ENCODE results near the gene AP1G1. TPM values are rescaled to one million over a fixed set of nuclear protein-coding genes. Genes with fewer than 3 reads are reported as not detected.
"Not testable (repeated sequence)": the region's sequence is repeated elsewhere in the genome, so short reads cannot be mapped to it uniquely, and the experiment has no call there.

The AP1G1 gene
- total RNA-seq, 1 experiment from 2014 or later, result 95.6 TPM

DNA sequence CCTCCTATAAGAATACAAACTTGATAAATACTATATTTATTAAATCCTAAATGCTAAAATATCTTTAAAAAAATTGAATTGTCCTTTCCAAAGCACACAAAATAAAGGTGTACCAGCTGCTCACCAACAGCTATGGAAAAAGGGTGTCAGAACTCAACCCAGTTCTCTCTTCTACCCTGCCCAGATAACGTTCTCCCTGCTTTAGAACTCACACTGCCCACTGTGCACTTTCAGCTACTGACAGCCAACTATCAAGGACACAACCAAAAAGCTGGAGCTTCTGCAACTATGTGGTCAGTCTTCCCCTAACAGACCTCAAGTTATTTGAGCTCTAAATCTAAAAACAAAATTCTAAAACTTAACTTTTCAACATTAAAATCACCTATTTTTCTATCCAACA, 13.7 kb downstream of the AP1G1 start:
- Histone ChIP-seq H3K27ac (ENCODE audit: low read depth, low read length, poor library complexity, severe bottlenecking) (no peak overlapping the region), H3K4me1 (ENCODE audit: insufficient read depth, low read length, poor library complexity, severe bottlenecking) (peaks cover 12% of the 10 kb centered on the region), H3K36me3 (ENCODE audit: insufficient read depth, low read length, poor library complexity, severe bottlenecking) (peaks cover 2% of the 10 kb centered on the region), H3K27me3 (replicated peaks; ENCODE audit: insufficient read depth, low read depth, low read length, poor library complexity) (no peaks in the 10 kb centered on the region), H3K9me3 (ENCODE audit: low read depth, low read length, poor library complexity, severe bottlenecking) (no peaks in the 10 kb centered on the region), H3K4me3 (ENCODE audit: low read depth, low read length, poor library complexity, severe bottlenecking) (no peak overlapping the region)
- CTCF ChIA-PET, result interaction anchor here (0.6 kb wide), 1 partner anchor 30 kb away, joined by 3 read pairs; no protein-coding TSS in a partner anchor
- intact Hi-C loops (cut with micrococcal nuclease; ENCODE audit: unreplicated experiment), result no loop called here
- POLR2A ChIA-PET (ENCODE audit: low non-redundant PET), result no interaction called here
- no peak for DNase-seq (ENCODE audit: low spot score)
- TF ChIP-seq EZH2 (IDR thresholded peaks at IDR 0.05; ENCODE audit: borderline replicate concordance, low read depth, low read length, poor library complexity, severe bottlenecking), result no peak
- TF ChIP-seq, protein P1, sequence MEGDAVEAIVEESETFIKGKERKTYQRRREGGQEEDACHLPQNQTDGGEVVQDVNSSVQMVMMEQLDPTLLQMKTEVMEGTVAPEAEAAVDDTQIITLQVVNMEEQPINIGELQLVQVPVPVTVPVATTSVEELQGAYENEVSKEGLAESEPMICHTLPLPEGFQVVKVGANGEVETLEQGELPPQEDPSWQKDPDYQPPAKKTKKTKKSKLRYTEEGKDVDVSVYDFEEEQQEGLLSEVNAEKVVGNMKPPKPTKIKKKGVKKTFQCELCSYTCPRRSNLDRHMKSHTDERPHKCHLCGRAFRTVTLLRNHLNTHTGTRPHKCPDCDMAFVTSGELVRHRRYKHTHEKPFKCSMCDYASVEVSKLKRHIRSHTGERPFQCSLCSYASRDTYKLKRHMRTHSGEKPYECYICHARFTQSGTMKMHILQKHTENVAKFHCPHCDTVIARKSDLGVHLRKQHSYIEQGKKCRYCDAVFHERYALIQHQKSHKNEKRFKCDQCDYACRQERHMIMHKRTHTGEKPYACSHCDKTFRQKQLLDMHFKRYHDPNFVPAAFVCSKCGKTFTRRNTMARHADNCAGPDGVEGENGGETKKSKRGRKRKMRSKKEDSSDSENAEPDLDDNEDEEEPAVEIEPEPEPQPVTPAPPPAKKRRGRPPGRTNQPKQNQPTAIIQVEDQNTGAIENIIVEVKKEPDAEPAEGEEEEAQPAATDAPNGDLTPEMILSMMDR (conservative IDR thresholded peaks at IDR 0.05; ENCODE audit: low read depth, low read length), result no peak
- no TSS peak for BruUV-seq (replicated peaks)

GRCh38 chr16:71794018-71794417, 14.6 kb downstream of the AP1G1 start:
- Histone ChIP-seq H3K4me1 (ENCODE audit: insufficient read depth, low read length, poor library complexity, severe bottlenecking) (peaks cover 12% of the 10 kb centered on the region), H3K36me3 (ENCODE audit: insufficient read depth, low read length, poor library complexity, severe bottlenecking) (peaks cover 6% of the 10 kb centered on the region), H3K4me3 (ENCODE audit: low read depth, low read length, poor library complexity, severe bottlenecking) (no peak overlapping the region), H3K27ac (ENCODE audit: low read depth, low read length, poor library complexity, severe bottlenecking) (no peak overlapping the region), H3K27me3 (replicated peaks; ENCODE audit: insufficient read depth, low read depth, low read length, poor library complexity) (no peaks in the 10 kb centered on the region), H3K9me3 (ENCODE audit: low read depth, low read length, poor library complexity, severe bottlenecking) (no peaks in the 10 kb centered on the region)
- TF ChIP-seq, protein P1 (conservative IDR thresholded peaks at IDR 0.05; ENCODE audit: low read depth, low read length), result no peak
- no peak for TF ChIP-seq EZH2 (IDR thresholded peaks at IDR 0.05; ENCODE audit: borderline replicate concordance, low read depth, low read length, poor library complexity, severe bottlenecking)
- no TSS peak for BruUV-seq (replicated peaks)
- ChIA-PET POLR2A (ENCODE audit: low non-redundant PET) (no interaction called here), CTCF (no interaction called here)
- intact Hi-C loops (cut with micrococcal nuclease; ENCODE audit: unreplicated experiment), result no loop called here
- no peak for DNase-seq (ENCODE audit: low spot score)

GRCh38 chr16:71792176-71792575, 16.5 kb downstream of the AP1G1 start:
- Histone ChIP-seq H3K4me1 (ENCODE audit: insufficient read depth, low read length, poor library complexity, severe bottlenecking) (peaks cover 10% of the 10 kb centered on the region), H3K27ac (ENCODE audit: low read depth, low read length, poor library complexity, severe bottlenecking) (no peak overlapping the region), H3K4me3 (ENCODE audit: low read depth, low read length, poor library complexity, severe bottlenecking) (no peak overlapping the region), H3K36me3 (ENCODE audit: insufficient read depth, low read length, poor library complexity, severe bottlenecking) (peaks cover 17% of the 10 kb centered on the region), H3K9me3 (ENCODE audit: low read depth, low read length, poor library complexity, severe bottlenecking) (no peaks in the 10 kb centered on the region), H3K27me3 (replicated peaks; ENCODE audit: insufficient read depth, low read depth, low read length, poor library complexity) (no peaks in the 10 kb centered on the region)
- BruUV-seq (replicated peaks), result no TSS peak
- CTCF ChIA-PET, result no interaction called here
- TF ChIP-seq EZH2 (IDR thresholded peaks at IDR 0.05; ENCODE audit: borderline replicate concordance, low read depth, low read length, poor library complexity, severe bottlenecking), result no peak
- TF ChIP-seq, protein P1 (conservative IDR thresholded peaks at IDR 0.05; ENCODE audit: low read depth, low read length), result no peak
- POLR2A ChIA-PET (ENCODE audit: low non-redundant PET), result no interaction called here
- intact Hi-C loops (cut with micrococcal nuclease; ENCODE audit: unreplicated experiment), result no loop called here
- DNase-seq (ENCODE audit: low spot score), result no peak

- BruUV-seq (replicated peaks); H3K27ac ChIP-seq (ENCODE audit: low read depth, low read length, poor library complexity, severe bottlenecking); H3K4me1 ChIP-seq (ENCODE audit: insufficient read depth, low read length, poor library complexity, severe bottlenecking); intact Hi-C loops (cut with micrococcal nuclease; ENCODE audit: unreplicated experiment); H3K27me3 ChIP-seq (replicated peaks; ENCODE audit: insufficient read depth, low read depth, low read length, poor library complexity); H3K4me3 ChIP-seq (ENCODE audit: low read depth, low read length, poor library complexity, severe bottlenecking); CTCF ChIA-PET; POLR2A ChIA-PET (ENCODE audit: low non-redundant PET); DNase-seq (ENCODE audit: low spot score); H3K9me3 ChIP-seq (ENCODE audit: low read depth, low read length, poor library complexity, severe bottlenecking): not testable (repeated sequence)
- peaks cover 23% of the 10 kb centered on the region for H3K36me3 ChIP-seq (ENCODE audit: insufficient read depth, low read length, poor library complexity, severe bottlenecking)
Measured at GRCh38 chr16:71790329-71790728, 18.3 kb downstream of the AP1G1 start.

Data from A673 (cell line).